ENCODE measurements around the gene KIAA1217.

GRCh38 chr10:24318517-24318916 lies 109.6 kb downstream of the KIAA1217 start:
- TF ChIP-seq, protein P1, sequence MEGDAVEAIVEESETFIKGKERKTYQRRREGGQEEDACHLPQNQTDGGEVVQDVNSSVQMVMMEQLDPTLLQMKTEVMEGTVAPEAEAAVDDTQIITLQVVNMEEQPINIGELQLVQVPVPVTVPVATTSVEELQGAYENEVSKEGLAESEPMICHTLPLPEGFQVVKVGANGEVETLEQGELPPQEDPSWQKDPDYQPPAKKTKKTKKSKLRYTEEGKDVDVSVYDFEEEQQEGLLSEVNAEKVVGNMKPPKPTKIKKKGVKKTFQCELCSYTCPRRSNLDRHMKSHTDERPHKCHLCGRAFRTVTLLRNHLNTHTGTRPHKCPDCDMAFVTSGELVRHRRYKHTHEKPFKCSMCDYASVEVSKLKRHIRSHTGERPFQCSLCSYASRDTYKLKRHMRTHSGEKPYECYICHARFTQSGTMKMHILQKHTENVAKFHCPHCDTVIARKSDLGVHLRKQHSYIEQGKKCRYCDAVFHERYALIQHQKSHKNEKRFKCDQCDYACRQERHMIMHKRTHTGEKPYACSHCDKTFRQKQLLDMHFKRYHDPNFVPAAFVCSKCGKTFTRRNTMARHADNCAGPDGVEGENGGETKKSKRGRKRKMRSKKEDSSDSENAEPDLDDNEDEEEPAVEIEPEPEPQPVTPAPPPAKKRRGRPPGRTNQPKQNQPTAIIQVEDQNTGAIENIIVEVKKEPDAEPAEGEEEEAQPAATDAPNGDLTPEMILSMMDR (IDR thresholded peaks at IDR 0.05; ENCODE audit: low read depth, low read length, poor library complexity, severe bottlenecking): no peak
- no peak for TF ChIP-seq EZH2phosphoT487 (IDR thresholded peaks at IDR 0.05; ENCODE audit: borderline replicate concordance, low read length)
